Ascending aorta (tissue), 2 donors: ENCODE measurements around the gene SLC6A15. TPM values are rescaled to one million over a fixed set of nuclear protein-coding genes. Genes with fewer than 3 reads are reported as not detected.

Experiments used
- DNase-seq, 2 donors: peaks; one replicate each; pipeline ENCODE4 v3.0.0-alpha.2; 2019; ENCODE audit warnings: low spot score in 2 of 2
- H3K27ac ChIP-seq, 2 donors: fragments of 200-600 bp; sonication (generic); one replicate each; pipeline ENCODE4 v1.5.1; 2016 to 2017; ENCODE audit warnings: mild to moderate bottlenecking in 1 of 2
- H3K27me3 ChIP-seq: fragments of 200-600 bp; sonication (generic); one replicate; pipeline ENCODE4 v1.5.1; 2017
- H3K36me3 ChIP-seq, 2 donors: fragments of 200-600 bp; sonication (generic); one replicate each; pipeline ENCODE4 v1.5.1; 2016
- H3K4me1 ChIP-seq, 2 donors: fragments of 200-600 bp; sonication (generic); one replicate each; pipeline ENCODE4 v1.5.1; 2016 to 2017; ENCODE audit warnings: mild to moderate bottlenecking in 1 of 2
- H3K4me3 ChIP-seq, 2 donors: fragments of 200-600 bp; sonication (generic); one replicate each; pipeline ENCODE4 v1.5.1; 2016 to 2017; ENCODE audit warnings: mild to moderate bottlenecking in 1 of 2
- H3K9me3 ChIP-seq, 2 donors: fragments of 200-600 bp; sonication (generic); one replicate each; pipeline ENCODE4 v1.5.1; 2016
- intact Hi-C: fragments of 100-400 bp; cut with DNase I; formaldehyde crosslinking; loops from one replicate; pipeline ENCODE4 v1.15.1; 2023
- total RNA-seq: library from RNA; depleted of rRNA; stranded (reverse); fragments of >200 nt; gene quantifications from one replicate; pipeline ENCODE4 v1.1.0, GENCODE V29; 2016
- TF ChIP-seq, protein P1 (sequence below), 3 experiments: fragments of 200-600 bp in 2 of 3; fragments of 450-650 bp in 1 of 3; sonication (generic) in 2 of 3; IDR thresholded peaks; one replicate each; pipeline ENCODE4 v1.5.1; 2016 to 2019; ENCODE audit warnings: antibody characterized with exemption in 3 of 3, mild to moderate bottlenecking in 1 of 3, moderate library complexity in 1 of 3

Gene SLC6A15
- total RNA-seq, 1 donor from 2014 or later = not detected

- DNase-seq = no peak
- TF ChIP-seq, protein P1, sequence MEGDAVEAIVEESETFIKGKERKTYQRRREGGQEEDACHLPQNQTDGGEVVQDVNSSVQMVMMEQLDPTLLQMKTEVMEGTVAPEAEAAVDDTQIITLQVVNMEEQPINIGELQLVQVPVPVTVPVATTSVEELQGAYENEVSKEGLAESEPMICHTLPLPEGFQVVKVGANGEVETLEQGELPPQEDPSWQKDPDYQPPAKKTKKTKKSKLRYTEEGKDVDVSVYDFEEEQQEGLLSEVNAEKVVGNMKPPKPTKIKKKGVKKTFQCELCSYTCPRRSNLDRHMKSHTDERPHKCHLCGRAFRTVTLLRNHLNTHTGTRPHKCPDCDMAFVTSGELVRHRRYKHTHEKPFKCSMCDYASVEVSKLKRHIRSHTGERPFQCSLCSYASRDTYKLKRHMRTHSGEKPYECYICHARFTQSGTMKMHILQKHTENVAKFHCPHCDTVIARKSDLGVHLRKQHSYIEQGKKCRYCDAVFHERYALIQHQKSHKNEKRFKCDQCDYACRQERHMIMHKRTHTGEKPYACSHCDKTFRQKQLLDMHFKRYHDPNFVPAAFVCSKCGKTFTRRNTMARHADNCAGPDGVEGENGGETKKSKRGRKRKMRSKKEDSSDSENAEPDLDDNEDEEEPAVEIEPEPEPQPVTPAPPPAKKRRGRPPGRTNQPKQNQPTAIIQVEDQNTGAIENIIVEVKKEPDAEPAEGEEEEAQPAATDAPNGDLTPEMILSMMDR (IDR thresholded peaks at IDR 0.05) = no peak
Observed at GRCh38 chr12:84874825-84875139, 37.8 kb downstream of the SLC6A15 start.

DNA sequence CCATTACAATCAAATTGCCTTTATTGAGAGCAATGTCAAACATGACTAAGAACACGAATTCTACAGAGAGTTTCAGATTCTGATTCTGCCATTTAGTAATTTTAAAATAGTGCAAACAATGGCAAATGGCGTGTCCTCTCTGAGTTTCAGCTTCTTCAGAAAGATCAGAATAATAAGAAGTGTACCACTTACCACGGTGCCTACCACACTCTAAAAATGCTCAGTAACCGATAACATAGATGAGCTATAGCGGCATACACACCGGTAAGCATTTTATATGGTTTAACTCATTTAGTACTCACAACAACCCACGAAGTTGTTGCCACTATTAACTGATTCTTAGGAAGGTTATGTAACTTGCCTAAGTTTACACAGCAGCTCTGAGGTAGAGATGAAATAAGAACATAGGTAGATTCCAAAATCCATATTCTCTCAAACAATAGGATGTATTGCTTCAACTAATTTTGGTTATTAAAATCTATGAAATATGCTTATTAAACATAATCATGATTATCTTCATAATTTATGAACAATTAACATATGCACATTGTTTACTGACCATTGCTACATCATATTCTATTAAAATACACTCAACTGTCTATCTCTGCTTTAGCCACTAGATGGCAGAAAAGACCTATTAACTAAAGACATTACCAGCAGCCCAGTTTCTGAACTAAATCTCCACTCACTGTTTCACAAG, 38.3 kb downstream of the SLC6A15 start:
- intact Hi-C loops = loop anchor here (1.0 to 10.0 kb wide), 2 partner anchors 155 to 1051 kb away; no protein-coding TSS in a partner anchor
- Histone ChIP-seq H3K4me1 (no peaks in the 10 kb centered on the region), H3K27ac (no peak overlapping the region), H3K27me3 (no peaks in the 10 kb centered on the region), H3K36me3 (no peaks in the 10 kb centered on the region), H3K9me3 (no peaks in the 10 kb centered on the region), H3K4me3 (no peak overlapping the region)
- TF ChIP-seq, protein P1 (IDR thresholded peaks at IDR 0.05) = peak; percentile 47 to 67 (median 59)
- no peak for DNase-seq

More at GRCh38 chr12:84874825-84875139, 37.8 kb downstream of the SLC6A15 start:
- no peaks in the 10 kb centered on the region for H3K9me3 ChIP-seq
- H3K27me3 ChIP-seq = no peaks in the 10 kb centered on the region
- no peak overlapping the region for H3K27ac ChIP-seq
- intact Hi-C loops = loop anchor here (1.0 to 10.0 kb wide), 2 partner anchors 155 to 1050 kb away; no protein-coding TSS in a partner anchor
- no peak overlapping the region for H3K4me3 ChIP-seq
- no peaks in the 10 kb centered on the region for H3K36me3 ChIP-seq
- H3K4me1 ChIP-seq = no peaks in the 10 kb centered on the region

- intact Hi-C loops = no loop called here
- Histone ChIP-seq H3K4me1 (no peaks in the 10 kb centered on the region), H3K4me3 (no peak overlapping the region), H3K9me3 (no peaks in the 10 kb centered on the region), H3K36me3 (no peaks in the 10 kb centered on the region), H3K27ac (no peak overlapping the region), H3K27me3 (no peaks in the 10 kb centered on the region)
- DNase-seq = no peak
- TF ChIP-seq, protein P1 (IDR thresholded peaks at IDR 0.05) = no peak
Observed at GRCh38 chr12:84862186-84862585, 50.4 kb downstream of the SLC6A15 start.

DNA sequence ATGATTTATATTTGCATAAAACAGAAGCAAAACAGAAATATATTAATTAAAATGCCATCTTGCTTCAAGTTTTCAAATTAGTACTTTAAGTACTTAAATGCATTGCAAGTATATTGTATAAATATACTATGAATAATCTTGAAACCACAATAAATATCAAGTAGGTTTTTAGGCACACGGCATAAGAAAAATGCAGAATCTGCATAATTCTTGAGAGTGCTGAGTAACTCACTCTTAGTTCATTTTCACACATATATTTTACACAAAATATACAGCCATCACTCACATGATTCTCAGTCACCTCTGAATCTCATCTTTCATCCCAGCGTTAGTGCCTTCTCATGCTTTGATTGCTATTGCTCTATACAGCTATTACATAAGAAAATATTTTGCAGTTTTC, 51.9 kb downstream of the SLC6A15 start:
- no peak overlapping the region for H3K27ac ChIP-seq
- intact Hi-C loops = no loop called here
- TF ChIP-seq, protein P1 (IDR thresholded peaks at IDR 0.05) = no peak
- H3K36me3 ChIP-seq = no peaks in the 10 kb centered on the region
- H3K4me1 ChIP-seq = no peaks in the 10 kb centered on the region
- H3K4me3 ChIP-seq = no peak overlapping the region
- no peak for DNase-seq
- no peaks in the 10 kb centered on the region for H3K9me3 ChIP-seq
- no peaks in the 10 kb centered on the region for H3K27me3 ChIP-seq

DNA sequence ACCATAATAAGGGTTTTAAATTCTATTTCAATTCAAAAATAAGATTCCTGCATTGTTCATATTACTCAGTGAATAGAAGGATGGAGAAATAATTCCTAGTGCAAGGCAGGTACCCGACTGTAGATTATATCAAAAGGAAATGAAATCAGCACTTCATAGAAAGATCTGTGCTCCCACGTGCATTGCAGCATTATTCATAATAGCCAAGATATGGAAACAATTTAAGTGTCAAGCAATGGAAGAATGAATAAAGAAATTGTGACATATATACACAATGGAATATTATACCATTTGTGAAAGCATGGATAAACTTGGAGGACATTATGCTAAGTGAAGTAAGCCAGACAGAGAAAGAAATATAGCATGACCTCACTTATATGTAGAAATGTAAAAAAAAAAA, 53.8 kb downstream of the SLC6A15 start:
- Histone ChIP-seq H3K36me3 (no peaks in the 10 kb centered on the region), H3K27ac (no peak overlapping the region)
- intact Hi-C loops = no loop called here

More for the DNA sequence above, 53.8 kb downstream of the SLC6A15 start:
- DNase-seq = no peak
- Histone ChIP-seq H3K4me1 (no peaks in the 10 kb centered on the region), H3K9me3 (no peaks in the 10 kb centered on the region), H3K27me3 (no peaks in the 10 kb centered on the region), H3K4me3 (no peak overlapping the region)
- TF ChIP-seq, protein P1 (IDR thresholded peaks at IDR 0.05) = no peak
